ENCODE measurements around the gene ATP9B.

ATP9B gene

DNA sequence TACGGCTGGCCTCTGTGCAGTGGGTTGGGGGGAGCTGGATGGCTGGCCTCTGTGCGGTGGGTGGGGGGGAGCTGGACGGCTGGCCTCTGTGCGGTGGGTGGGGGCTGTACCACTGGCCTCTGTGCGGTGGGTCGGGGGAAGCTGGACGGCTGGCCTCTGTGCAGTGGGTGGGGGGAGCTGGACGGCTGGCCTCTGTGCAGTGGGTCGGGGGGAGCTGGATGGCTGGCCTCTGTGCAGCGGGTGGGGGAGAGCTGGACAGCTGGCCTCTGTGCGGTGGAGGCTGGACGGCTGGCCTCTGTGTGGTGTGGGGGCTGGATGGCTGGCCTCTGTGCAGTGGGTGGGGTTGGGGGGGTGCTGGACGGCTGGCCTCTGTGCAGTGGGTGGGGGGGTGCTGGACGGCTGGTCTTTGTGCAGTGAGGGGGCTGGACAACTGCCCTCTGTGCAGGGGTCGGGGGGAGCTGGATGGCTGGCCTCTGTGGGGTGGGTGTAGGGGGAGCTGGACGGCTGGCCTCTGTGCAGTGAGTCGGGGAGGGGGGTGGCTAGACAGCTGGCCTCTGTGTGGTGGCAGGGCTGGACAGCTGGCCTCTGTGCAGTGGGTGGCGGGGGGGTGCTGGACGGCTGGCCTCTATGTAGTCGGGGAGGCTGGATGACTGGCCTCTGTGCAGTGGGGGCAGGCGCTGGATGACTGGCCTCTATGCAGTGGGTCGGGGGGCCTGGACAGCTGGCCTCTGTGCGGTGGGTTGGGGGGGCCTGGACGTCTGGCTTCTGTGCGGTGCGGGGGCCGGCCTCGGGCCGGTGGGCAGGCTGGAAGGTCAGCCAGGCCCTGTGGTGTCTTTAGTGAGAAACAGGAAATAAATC lies 358.4 kb downstream of the ATP9B start:
- DNase-seq (ENCODE audit: low read depth), result no peak
